ENCODE data around the gene ACOX2.

The ACOX2 gene

DNA sequence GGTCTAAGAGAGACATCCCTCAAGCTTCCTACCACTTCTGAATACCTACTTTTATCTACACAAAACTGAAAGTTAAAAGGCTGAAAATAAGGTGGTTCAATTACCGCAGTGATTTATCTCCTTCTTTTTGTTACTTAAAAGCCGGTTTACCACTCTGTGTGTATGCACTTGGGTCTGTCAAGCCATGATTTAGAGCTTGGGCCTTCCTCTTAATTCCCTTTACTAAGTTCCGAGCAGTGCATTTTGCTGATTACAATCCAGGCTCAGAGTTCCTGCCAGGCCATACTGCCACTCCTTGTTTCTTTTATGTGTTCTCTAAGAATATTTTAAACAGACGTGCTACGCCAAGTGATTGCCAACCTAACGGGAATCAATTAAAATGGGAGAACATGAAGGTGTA, 28.6 kb downstream of the ACOX2 start:
- TF ChIP-seq, protein P1, sequence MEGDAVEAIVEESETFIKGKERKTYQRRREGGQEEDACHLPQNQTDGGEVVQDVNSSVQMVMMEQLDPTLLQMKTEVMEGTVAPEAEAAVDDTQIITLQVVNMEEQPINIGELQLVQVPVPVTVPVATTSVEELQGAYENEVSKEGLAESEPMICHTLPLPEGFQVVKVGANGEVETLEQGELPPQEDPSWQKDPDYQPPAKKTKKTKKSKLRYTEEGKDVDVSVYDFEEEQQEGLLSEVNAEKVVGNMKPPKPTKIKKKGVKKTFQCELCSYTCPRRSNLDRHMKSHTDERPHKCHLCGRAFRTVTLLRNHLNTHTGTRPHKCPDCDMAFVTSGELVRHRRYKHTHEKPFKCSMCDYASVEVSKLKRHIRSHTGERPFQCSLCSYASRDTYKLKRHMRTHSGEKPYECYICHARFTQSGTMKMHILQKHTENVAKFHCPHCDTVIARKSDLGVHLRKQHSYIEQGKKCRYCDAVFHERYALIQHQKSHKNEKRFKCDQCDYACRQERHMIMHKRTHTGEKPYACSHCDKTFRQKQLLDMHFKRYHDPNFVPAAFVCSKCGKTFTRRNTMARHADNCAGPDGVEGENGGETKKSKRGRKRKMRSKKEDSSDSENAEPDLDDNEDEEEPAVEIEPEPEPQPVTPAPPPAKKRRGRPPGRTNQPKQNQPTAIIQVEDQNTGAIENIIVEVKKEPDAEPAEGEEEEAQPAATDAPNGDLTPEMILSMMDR (IDR thresholded peaks at IDR 0.05) = no peak
- DNase-seq = no peak
- no peaks in the 10 kb centered on the region for H3K4me1 ChIP-seq
- H3K9me3 ChIP-seq = no peaks in the 10 kb centered on the region
- no peaks in the 10 kb centered on the region for H3K27me3 ChIP-seq
- H3K27ac ChIP-seq = no peak overlapping the region
- intact Hi-C loops (cut with DNase I; ENCODE audit: low total_unique reads) = no loop called here
- no peak overlapping the region for H3K4me3 ChIP-seq
- peaks cover 11 to 67% (median 49%) of the 10 kb centered on the region in 3 donors for H3K36me3 ChIP-seq

DNA sequence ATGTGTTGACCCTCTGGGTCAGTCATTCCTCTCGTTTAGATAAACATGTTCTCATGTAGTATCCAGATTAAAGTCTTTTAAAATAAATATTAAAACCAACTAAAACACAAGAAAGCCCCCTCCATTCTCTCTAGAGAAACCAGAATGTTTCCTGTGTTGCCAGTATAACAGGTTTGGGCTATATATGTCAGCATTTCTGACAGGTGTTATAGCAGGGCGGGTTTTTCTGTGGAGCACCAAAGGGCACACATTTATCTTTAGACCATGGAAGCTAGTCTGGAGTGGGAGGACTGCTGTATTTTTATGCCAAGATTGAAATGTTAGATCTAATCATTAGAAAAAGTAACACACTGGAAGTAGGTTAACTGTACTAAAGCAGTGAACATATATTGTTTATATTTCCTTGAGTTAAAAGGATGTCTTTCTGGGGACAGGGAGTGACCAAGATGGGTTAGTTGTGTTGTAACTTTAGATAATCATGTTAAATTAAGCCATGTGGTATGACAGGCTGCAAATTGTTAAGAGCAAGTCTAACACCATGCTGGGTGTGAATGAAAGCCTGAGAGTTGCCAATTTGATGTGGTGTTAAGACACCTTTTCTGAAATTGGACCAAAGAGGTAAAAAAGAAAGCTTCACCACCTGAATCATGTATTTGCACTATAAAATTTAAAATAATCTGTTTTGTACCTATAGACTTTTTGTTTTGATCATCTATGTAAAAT, 29.5 kb downstream of the ACOX2 start:
- no peak overlapping the region for H3K4me3 ChIP-seq
- no peak overlapping the region for H3K27ac ChIP-seq
- H3K9me3 ChIP-seq = no peaks in the 10 kb centered on the region
- intact Hi-C loops (cut with DNase I; ENCODE audit: low total_unique reads) = no loop called here
- DNase-seq = no peak
- TF ChIP-seq, protein P1 (IDR thresholded peaks at IDR 0.05) = no peak
- no peaks in the 10 kb centered on the region for H3K4me1 ChIP-seq
- no peaks in the 10 kb centered on the region for H3K27me3 ChIP-seq
- peaks cover 11 to 58% (median 45%) of the 10 kb centered on the region in 3 donors for H3K36me3 ChIP-seq

DNA sequence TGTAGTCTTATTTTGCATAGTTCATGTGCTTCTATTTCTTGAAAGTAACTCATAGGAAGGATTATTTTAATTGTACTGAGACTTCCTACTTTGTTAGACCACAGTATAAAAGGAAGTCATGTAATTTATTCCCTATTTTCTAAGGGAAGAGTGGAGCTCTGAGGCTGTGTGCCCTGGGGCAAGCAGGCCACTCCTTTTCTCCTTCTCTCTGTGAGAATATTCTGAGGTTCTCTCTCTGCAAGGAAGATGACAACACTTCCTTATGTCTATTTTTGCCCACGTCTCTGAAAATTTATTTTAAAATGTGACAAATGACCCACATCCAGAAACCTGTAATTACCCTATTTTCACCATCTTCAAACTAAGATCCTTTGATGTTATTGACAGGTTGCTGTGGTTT, 34.1 kb downstream of the ACOX2 start:
- H3K27ac ChIP-seq = no peak overlapping the region

DNA sequence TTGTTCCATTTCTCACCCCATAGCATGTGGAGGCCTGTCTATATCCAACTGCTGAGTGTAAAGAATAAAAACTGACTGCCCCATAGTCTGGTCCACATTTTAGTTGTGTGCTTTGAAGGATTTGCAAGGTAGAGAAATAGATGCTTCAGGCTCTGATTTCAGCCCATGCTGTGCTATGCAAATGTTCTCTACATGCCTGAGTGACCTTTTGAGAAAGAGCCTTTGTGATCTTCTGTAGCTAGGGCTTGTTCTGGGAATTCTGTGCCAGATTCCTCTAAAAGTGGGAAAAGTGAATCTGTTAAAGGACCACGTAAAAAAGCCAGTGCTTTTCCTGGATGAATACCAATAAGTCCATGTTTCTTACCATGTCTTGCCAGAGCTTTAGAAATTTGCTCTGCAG, 39.9 kb downstream of the ACOX2 start:
- no peaks in the 10 kb centered on the region for H3K9me3 ChIP-seq
- H3K27ac ChIP-seq = peak overlapping the region in 1 of 2 donors; percentile 6
- no peaks in the 10 kb centered on the region for H3K27me3 ChIP-seq
- H3K36me3 ChIP-seq = peaks cover 8 to 17% (median 13%) of the 10 kb centered on the region in 3 donors
- intact Hi-C loops (cut with DNase I; ENCODE audit: low total_unique reads) = no loop called here
- peaks cover 0 to 61% (median 30%) of the 10 kb centered on the region in 4 donors for H3K4me1 ChIP-seq
- no peak overlapping the region for H3K4me3 ChIP-seq
- TF ChIP-seq, protein P1 (IDR thresholded peaks at IDR 0.05) = no peak
- DNase-seq = no peak

More for the DNA sequence above, 34.1 kb downstream of the ACOX2 start:
- no peaks in the 10 kb centered on the region for H3K9me3 ChIP-seq
- no peak overlapping the region for H3K4me3 ChIP-seq
- intact Hi-C loops (cut with DNase I; ENCODE audit: low total_unique reads) = no loop called here
- peaks cover 0 to 8% (median under 1%) of the 10 kb centered on the region in 4 donors for H3K4me1 ChIP-seq
- TF ChIP-seq, protein P1 (IDR thresholded peaks at IDR 0.05) = no peak
- no peak for DNase-seq
- no peaks in the 10 kb centered on the region for H3K27me3 ChIP-seq
- peaks cover 24 to 46% (median 33%) of the 10 kb centered on the region in 3 donors for H3K36me3 ChIP-seq

DNA sequence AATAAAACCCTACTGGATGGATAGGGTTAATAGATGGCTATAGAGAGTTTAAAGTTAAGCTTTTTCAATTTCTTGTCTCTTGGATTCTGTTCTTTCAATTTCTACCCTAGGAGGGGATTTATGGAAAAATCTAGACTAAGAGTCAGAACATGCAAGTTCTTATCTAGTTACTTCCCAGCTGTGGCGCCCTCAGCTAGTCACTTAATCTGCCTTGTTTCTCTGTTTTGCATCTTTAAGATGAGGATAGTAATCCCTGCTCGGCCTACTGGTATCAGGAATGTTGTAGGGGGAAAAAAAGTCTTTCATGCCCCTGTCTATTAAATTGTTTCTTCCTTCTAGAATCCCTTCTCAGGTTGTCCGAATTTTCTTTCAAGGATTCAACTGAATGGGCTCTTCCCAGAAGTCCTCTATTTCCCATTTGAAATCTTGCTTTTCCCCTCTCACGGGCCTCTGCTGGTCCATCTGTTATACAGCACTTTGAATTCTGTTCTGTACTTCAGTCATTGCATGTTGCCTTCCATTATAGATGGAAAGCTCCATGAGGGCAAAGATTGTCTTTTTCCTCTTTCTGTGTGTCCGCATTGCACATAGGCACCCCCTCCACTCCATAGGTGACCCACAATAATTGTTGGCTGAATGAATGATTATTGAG, 40.7 kb downstream of the ACOX2 start:
- intact Hi-C loops (cut with DNase I; ENCODE audit: low total_unique reads) = no loop called here
- TF ChIP-seq, protein P1 (IDR thresholded peaks at IDR 0.05) = no peak
- H3K27me3 ChIP-seq = no peaks in the 10 kb centered on the region
- H3K27ac ChIP-seq = no peak overlapping the region
- H3K9me3 ChIP-seq = no peaks in the 10 kb centered on the region
- DNase-seq = no peak
- H3K4me1 ChIP-seq = peaks cover 0 to 64% (median 31%) of the 10 kb centered on the region in 4 donors
- peaks cover 3 to 9% (median 8%) of the 10 kb centered on the region in 3 donors for H3K36me3 ChIP-seq
- no peak overlapping the region for H3K4me3 ChIP-seq

Measured in tibial artery (tissue), 4 donors.